Body of pancreas (tissue), 4 donors: Measurements from ENCODE around the gene GPBP1. TPM values are rescaled to one million over a fixed set of nuclear protein-coding genes. Genes with fewer than 3 reads are reported as not detected.

Source experiments
- ATAC-seq: fragments of 150-250 bp; one replicate; pipeline ENCODE4 v1.9.1; 2016
- DNase-seq, 4 donors: peaks; one replicate each; pipeline ENCODE4 v3.0.0-alpha.2; 2019
- H3K27ac ChIP-seq, 4 donors: fragments of 200-600 bp; sonication (generic); 1 replicate in 3 of 4; 2 replicates in 1 of 4; pipeline versions ENCODE4 v1.5.1 to v1.6.1; 2016 to 2019; ENCODE audit warnings: mild to moderate bottlenecking in 1 of 4, mixed read lengths in 1 of 4, moderate library complexity in 1 of 4
- H3K27me3 ChIP-seq, 2 donors: fragments of 200-600 bp; sonication (generic); one replicate each; pipeline ENCODE4 v1.6.0; 2016; ENCODE audit warnings: mild to moderate bottlenecking in 1 of 2
- H3K36me3 ChIP-seq, 2 donors: fragments of 200-600 bp; sonication (generic); replicated peaks in 1 of 2; 2 replicates each; pipeline ENCODE4 v1.5.1; 2016; ENCODE audit warnings: low read depth in 2 of 2; ENCODE audit not compliant: insufficient read depth in 1 of 2
- H3K4me1 ChIP-seq: fragments of 200-600 bp; sonication (generic); one replicate; pipeline ENCODE4 v1.6.0; 2016
- H3K4me3 ChIP-seq, 2 donors: fragments of 200-600 bp; sonication (generic); 1 replicate in 1 of 2; 2 replicates in 1 of 2; pipeline ENCODE4 v1.5.1; 2016 to 2019
- H3K9me3 ChIP-seq, 3 donors: fragments of 200-600 bp; sonication (generic); 1 replicate in 2 of 3; 2 replicates in 1 of 3; pipeline ENCODE4 v1.5.1; 2016
- CTCF ChIP-seq, 7 experiments: fragments of 450-650 bp in 4 of 7; fragments of 200-600 bp in 3 of 7; sonication (generic) in 3 of 7; IDR thresholded peaks; one replicate each; pipeline ENCODE4 v1.5.1; 2016 to 2019; ENCODE audit warnings: antibody characterized with exemption in 7 of 7
- POLR2A ChIP-seq, 3 donors: fragments of 450-650 bp; IDR thresholded peaks; one replicate each; pipeline ENCODE4 v1.6.1; 2016; ENCODE audit warnings: antibody characterized with exemption in 3 of 3, mild to moderate bottlenecking in 2 of 3
- WGBS, 2 donors: methylation state at CpG; one replicate each; pipeline ENCODE4 v1.1.5; 2017; 5-methylcytosine and 5-hydroxymethylcytosine counted together
- intact Hi-C: fragments of 100-400 bp; cut with DNase I; formaldehyde crosslinking; loops from one replicate; pipeline ENCODE4 v1.15.1; 2023
- total RNA-seq, 2 donors: library from RNA; depleted of rRNA; stranded (reverse); fragments of >200 nt; gene quantifications; one replicate each; pipeline ENCODE4 v1.1.0, GENCODE V29; 2016

The GPBP1 gene
- total RNA-seq, 2 donors from 2014 or later = 53.2 to 67.2 TPM

- 84 to 91% methylated on average over 2 of the region's 2 CpGs for WGBS, 2 donors
Observed at GRCh38 chr5:57194653-57195052, 20.8 kb downstream of the GPBP1 start.

GRCh38 chr5:57195060-57195459, 21.2 kb downstream of the GPBP1 start:
- Histone ChIP-seq H3K27me3 (no peaks in the 10 kb centered on the region), H3K4me3 (no peak overlapping the region), H3K4me1 (peaks cover 16% of the 10 kb centered on the region), H3K36me3 (no peaks in the 10 kb centered on the region), H3K27ac (no peak overlapping the region), H3K9me3 (no peaks in the 10 kb centered on the region)
- no peak for DNase-seq
- WGBS, 2 donors = 88% methylated on average over 2 of the region's 2 CpGs
- intact Hi-C loops = no loop called here
- no peak for ATAC-seq
- TF ChIP-seq POLR2A (IDR thresholded peaks at IDR 0.05) (no peak), CTCF (IDR thresholded peaks at IDR 0.05) (no peak)

More at GRCh38 chr5:57194653-57195052, 20.8 kb downstream of the GPBP1 start:
- Histone ChIP-seq H3K4me3 (no peak overlapping the region), H3K9me3 (no peaks in the 10 kb centered on the region), H3K27me3 (no peaks in the 10 kb centered on the region), H3K27ac (no peak overlapping the region), H3K36me3 (no peaks in the 10 kb centered on the region), H3K4me1 (peaks cover 20% of the 10 kb centered on the region)
- TF ChIP-seq POLR2A (IDR thresholded peaks at IDR 0.05) (no peak), CTCF (IDR thresholded peaks at IDR 0.05) (no peak)
- ATAC-seq = no peak
- DNase-seq = no peak
- intact Hi-C loops = no loop called here

GRCh38 chr5:57199866-57200265, 26.0 kb downstream of the GPBP1 start:
- H3K4me3 ChIP-seq = no peak overlapping the region
- peaks cover 18% of the 10 kb centered on the region for H3K4me1 ChIP-seq
- no peaks in the 10 kb centered on the region for H3K27me3 ChIP-seq
- H3K27ac ChIP-seq = no peak overlapping the region
- no peaks in the 10 kb centered on the region for H3K36me3 ChIP-seq
- no peaks in the 10 kb centered on the region for H3K9me3 ChIP-seq
- no peak for TF ChIP-seq CTCF (IDR thresholded peaks at IDR 0.05)
- no peak for TF ChIP-seq POLR2A (IDR thresholded peaks at IDR 0.05)
- 69 to 85% methylated on average over 5 to 8 of the region's 8 CpGs for WGBS, 2 donors
- intact Hi-C loops = no loop called here
- DNase-seq (no peak), ATAC-seq (no peak)

- Histone ChIP-seq H3K36me3 (no peaks in the 10 kb centered on the region), H3K4me3 (no peak overlapping the region), H3K27ac (no peak overlapping the region), H3K27me3 (no peaks in the 10 kb centered on the region), H3K9me3 (no peaks in the 10 kb centered on the region), H3K4me1 (peaks cover 24% of the 10 kb centered on the region)
- TF ChIP-seq POLR2A (IDR thresholded peaks at IDR 0.05) (no peak), CTCF (IDR thresholded peaks at IDR 0.05) (no peak)
- WGBS, 2 donors = 89 to 95% methylated on average over 1 of the region's 1 CpG
- intact Hi-C loops = no loop called here
- DNase-seq = no peak
- no peak for ATAC-seq
Observed at GRCh38 chr5:57202811-57203210, 29.0 kb downstream of the GPBP1 start.

- no peak overlapping the region for H3K27ac ChIP-seq
- H3K4me1 ChIP-seq = peaks cover 24% of the 10 kb centered on the region
- TF ChIP-seq CTCF (IDR thresholded peaks at IDR 0.05) (no peak), POLR2A (IDR thresholded peaks at IDR 0.05) (no peak)
- no peaks in the 10 kb centered on the region for H3K36me3 ChIP-seq
- no peak overlapping the region for H3K4me3 ChIP-seq
- intact Hi-C loops = no loop called here
- ATAC-seq (no peak), DNase-seq (no peak)
- no peaks in the 10 kb centered on the region for H3K27me3 ChIP-seq
- 81% methylated on average over 7 of the region's 7 CpGs for WGBS, 2 donors
- H3K9me3 ChIP-seq = no peaks in the 10 kb centered on the region
Observed at GRCh38 chr5:57207007-57207653, 33.3 kb downstream of the GPBP1 start.
